Right atrium auricular region (tissue), 2 donors: ENCODE data around the gene SP4. TPM values are rescaled to one million over a fixed set of nuclear protein-coding genes. Genes with fewer than 3 reads are reported as not detected.

ENCODE experiments used
- DNase-seq: peaks from one replicate; pipeline ENCODE4 v3.0.0-alpha.2; 2019; ENCODE audit warnings: low spot score
- H3K27ac ChIP-seq, 2 donors: fragments of 200-600 bp; sonication (generic); 1 replicate in 1 of 2; 2 replicates in 1 of 2; pipeline ENCODE4 v1.5.1; 2016 to 2019
- H3K27me3 ChIP-seq, 2 donors: fragments of 200-600 bp; sonication (generic); one replicate each; pipeline versions ENCODE4 v1.5.1 to v1.6.0; 2017 to 2019
- H3K36me3 ChIP-seq: fragments of 200-600 bp; sonication (generic); one replicate; pipeline ENCODE4 v1.5.1; 2016
- H3K4me1 ChIP-seq, 2 donors: fragments of 200-600 bp; sonication (generic); one replicate each; pipeline versions ENCODE4 v1.5.1 to v1.6.0; 2017 to 2019
- H3K4me3 ChIP-seq, 2 donors: fragments of 200-600 bp; sonication (generic); 1 replicate in 1 of 2; 2 replicates in 1 of 2; pipeline ENCODE4 v1.5.1; 2017 to 2019; ENCODE audit warnings: mild to moderate bottlenecking in 1 of 2, moderate library complexity in 1 of 2
- H3K9me3 ChIP-seq, 2 donors: fragments of 200-600 bp; sonication (generic); one replicate each; pipeline ENCODE4 v1.5.1; 2019
- CTCF ChIP-seq, 2 donors: fragments of 200-600 bp; sonication (generic); IDR thresholded peaks; one replicate each; pipeline ENCODE4 v1.5.1; 2019; ENCODE audit warnings: antibody characterized with exemption in 2 of 2
- total RNA-seq, 2 donors: library from RNA; depleted of rRNA; stranded (reverse); fragments of >200 nt; gene quantifications; one replicate each; pipeline ENCODE4 v1.1.0, GENCODE V29; 2016

SP4 gene
- total RNA-seq, 2 donors from 2014 or later, result 15.2 to 205 TPM

- peak overlapping the region; percentile 98 to 99 for H3K27ac ChIP-seq
- no peak for DNase-seq
- peak overlapping the region; percentile 70 to 92 for H3K4me3 ChIP-seq
- no peak for TF ChIP-seq CTCF (IDR thresholded peaks at IDR 0.05)
- no peaks in the 10 kb centered on the region for H3K36me3 ChIP-seq
- no peaks in the 10 kb centered on the region for H3K27me3 ChIP-seq
- peaks cover 0 to 54% of the 10 kb centered on the region in 2 donors for H3K4me1 ChIP-seq
- H3K9me3 ChIP-seq, result no peaks in the 10 kb centered on the region
Observed at GRCh38 chr7:21428659-21428941, 717 bp downstream of the SP4 start.

GRCh38 chr7:21429021-21429420 lies 1.1 kb downstream of the SP4 start:
- Histone ChIP-seq H3K36me3 (no peaks in the 10 kb centered on the region), H3K9me3 (no peaks in the 10 kb centered on the region), H3K4me1 (peaks cover 0 to 54% of the 10 kb centered on the region in 2 donors), H3K27me3 (no peaks in the 10 kb centered on the region), H3K27ac (peak overlapping the region in 1 of 2 donors; percentile 98), H3K4me3 (no peak overlapping the region)
- DNase-seq, result no peak
- TF ChIP-seq CTCF (IDR thresholded peaks at IDR 0.05), result no peak

- no peak for DNase-seq
- no peak for TF ChIP-seq CTCF (IDR thresholded peaks at IDR 0.05)
- no peaks in the 10 kb centered on the region for H3K36me3 ChIP-seq
- no peaks in the 10 kb centered on the region for H3K27me3 ChIP-seq
- no peak overlapping the region for H3K4me3 ChIP-seq
- H3K27ac ChIP-seq, result no peak overlapping the region
- H3K4me1 ChIP-seq, result peaks cover 0 to 54% of the 10 kb centered on the region in 2 donors
- H3K9me3 ChIP-seq, result no peaks in the 10 kb centered on the region
Observed at GRCh38 chr7:21429786-21430574, 2.1 kb downstream of the SP4 start.

DNA sequence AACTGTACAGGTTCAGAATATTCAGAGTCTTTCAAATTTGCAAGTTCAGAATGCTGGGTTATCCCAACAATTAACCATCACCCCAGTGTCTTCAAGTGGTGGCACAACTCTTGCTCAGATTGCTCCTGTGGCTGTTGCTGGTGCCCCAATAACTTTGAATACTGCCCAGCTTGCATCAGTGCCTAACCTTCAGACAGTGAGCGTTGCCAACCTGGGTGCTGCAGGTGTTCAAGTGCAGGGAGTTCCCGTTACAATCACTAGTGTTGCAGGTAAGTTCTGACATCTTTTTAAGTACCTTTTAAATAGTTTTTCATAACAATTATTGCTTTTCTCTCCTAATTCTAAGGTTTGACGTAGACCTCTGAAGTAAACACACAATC lies 2.7 kb downstream of the SP4 start:
- no peak for DNase-seq
- peaks cover 0 to 54% of the 10 kb centered on the region in 2 donors for H3K4me1 ChIP-seq
- no peaks in the 10 kb centered on the region for H3K9me3 ChIP-seq
- no peak for TF ChIP-seq CTCF (IDR thresholded peaks at IDR 0.05)
- H3K4me3 ChIP-seq, result no peak overlapping the region
- no peaks in the 10 kb centered on the region for H3K36me3 ChIP-seq
- H3K27ac ChIP-seq, result no peak overlapping the region
- H3K27me3 ChIP-seq, result no peaks in the 10 kb centered on the region

DNA sequence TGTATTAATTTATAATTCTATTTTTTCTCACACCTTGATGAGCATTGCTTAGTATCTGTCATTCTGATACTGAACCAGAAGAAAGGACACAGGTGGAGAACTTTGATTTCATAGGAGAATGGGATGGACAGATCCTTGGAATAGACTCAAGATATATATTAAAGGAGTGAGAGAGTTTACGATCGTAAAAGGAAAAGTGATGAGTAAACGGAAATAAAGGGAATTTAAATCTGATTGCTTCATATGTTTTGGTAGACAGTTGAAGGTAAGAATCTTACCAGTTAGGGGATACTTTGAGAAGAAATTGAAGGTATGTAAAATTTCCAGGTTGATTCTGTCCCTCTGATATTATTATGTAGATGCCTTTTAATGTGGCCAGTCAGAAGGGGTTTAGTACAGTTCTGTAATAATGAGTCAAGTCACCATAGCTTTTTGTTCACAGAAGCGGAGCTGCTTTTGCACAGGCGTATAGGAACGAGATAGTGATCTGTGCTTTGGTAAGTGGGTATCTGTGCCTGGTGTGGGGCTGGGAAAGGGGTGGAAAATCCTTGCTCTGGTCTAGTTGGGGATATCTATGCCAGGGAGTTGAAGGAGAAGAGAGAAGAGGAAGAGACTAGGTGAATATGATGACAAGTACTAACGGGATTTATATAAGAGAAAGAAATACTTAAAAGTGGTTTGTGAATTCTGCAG lies 15.4 kb downstream of the SP4 start:
- TF ChIP-seq CTCF (IDR thresholded peaks at IDR 0.05), result no peak
- no peaks in the 10 kb centered on the region for H3K9me3 ChIP-seq
- no peak for DNase-seq
- H3K4me3 ChIP-seq, result no peak overlapping the region
- H3K27ac ChIP-seq, result no peak overlapping the region
- H3K36me3 ChIP-seq, result no peaks in the 10 kb centered on the region
- H3K27me3 ChIP-seq, result no peaks in the 10 kb centered on the region
- H3K4me1 ChIP-seq, result no peaks in the 10 kb centered on the region
